ENCODE data around the gene TBC1D22A.
A peak's percentile ranks its signal among the peaks of the same experiment; 100 is the strongest.

TBC1D22A gene

DNA sequence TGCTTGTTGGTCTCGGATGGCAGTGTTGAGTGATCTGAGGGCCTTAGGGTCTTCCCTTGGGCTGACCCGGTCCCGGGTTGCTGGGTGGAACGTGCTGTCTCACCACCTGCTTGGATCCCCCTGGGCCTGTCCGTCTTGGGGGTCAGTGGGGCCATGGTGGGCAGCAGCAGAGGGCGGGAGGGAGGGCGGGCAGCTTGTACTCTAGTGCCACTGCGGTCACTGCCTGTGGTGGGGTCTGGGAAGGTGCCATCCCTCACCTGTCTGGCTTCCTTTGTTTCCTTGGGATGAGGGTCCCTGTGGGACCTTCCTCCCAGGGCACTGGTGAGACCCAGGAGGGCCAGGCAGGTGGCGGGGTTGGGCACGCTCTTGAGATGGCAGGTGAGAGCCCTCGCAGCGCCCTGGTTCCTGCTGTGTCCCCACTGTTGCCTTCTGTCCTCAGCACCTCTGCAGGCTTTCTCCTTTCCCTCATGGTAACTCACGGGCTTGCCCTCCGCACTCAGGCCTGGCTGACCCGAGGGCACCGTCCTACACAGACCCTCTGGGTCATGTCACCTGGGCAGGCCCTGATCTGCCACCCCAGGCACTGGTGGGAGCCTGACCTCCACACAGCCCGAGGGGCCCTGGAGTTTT lies 34.2 kb downstream of the TBC1D22A start:
- no peak for DNase-seq

DNA sequence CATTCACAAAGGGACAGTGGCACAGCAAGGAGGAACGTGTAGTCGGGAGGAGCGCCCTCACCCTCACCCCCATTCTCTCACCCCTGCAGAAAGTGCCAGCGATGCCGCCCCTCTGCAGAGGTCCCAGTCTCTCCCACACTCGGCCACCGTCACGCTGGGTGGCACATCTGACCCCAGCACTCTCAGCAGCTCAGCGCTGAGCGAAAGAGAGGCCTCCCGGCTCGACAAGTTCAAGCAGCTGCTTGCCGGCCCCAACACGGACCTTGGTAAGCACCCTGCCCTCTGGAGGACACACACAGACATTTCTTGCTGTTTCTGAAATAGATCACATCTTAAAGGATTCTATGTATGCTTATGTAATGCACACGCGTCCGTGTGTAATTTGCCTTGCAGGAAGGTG lies 34.9 kb downstream of the TBC1D22A start:
- no peak for DNase-seq

DNA sequence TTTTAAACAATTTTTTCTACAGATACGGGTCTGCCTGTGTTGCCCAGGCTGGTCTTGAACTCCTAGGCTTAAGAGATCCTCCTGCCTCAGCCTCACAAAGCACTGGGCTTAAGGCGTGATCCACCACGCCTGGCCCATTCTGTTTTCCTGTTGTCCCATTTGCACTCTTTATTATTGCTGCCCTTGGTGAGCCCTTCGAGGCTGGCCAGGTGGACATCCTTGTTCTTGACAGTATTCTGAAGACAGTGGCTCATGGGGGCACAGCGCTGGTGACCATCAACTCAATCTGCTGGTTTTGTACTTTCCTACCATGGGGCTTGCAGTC lies 35.6 kb downstream of the TBC1D22A start:
- DNase-seq, result no peak

DNA sequence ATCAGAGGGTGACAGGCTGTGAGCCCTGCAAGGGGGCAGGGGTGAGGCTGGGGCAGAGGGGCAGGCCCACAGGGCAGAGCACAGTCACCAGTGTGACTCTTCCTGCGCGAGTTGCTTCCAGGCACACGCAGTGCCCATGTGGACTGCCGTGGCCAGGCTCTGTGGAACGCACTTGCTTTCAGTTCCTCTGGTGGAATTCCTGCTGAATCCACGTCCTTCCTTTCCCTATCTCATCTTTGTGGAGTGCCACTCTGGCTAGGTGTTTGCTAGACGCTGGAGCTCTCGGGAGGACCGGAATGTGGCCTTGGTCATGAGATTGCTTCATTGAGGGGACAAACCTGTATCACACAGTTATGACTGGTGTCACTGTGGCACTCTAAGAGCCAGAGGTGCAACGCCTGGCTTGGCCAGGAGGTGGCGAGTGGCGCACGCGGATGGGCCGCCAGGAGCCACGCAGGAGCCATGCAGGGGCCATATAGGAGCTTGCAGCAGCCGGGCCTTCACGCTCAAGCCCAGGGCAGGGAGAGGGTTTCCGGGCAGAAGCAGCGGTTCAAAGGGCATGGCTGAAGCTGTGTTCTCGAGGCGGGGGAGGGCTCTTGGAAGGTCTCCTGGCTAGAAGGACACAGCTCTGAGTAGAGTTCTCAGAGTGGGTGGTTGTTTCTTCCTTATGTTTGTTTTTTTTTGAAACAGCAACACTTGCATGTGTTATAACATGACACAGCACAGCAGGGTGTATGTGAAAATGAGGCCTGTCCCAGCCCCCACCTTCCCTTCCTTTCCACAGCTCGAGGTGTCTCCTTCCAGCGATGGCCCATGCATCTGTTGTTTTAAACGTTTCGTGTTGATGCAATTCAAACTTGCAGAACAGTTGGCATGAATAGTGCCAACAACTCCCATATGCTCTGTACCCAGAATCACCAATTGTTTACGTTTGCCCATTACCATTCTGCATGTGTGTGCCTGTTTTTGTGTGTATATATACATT lies 36.2 kb downstream of the TBC1D22A start:
- DNase-seq, result peak in 1 of 2 donors; percentile 76

DNA sequence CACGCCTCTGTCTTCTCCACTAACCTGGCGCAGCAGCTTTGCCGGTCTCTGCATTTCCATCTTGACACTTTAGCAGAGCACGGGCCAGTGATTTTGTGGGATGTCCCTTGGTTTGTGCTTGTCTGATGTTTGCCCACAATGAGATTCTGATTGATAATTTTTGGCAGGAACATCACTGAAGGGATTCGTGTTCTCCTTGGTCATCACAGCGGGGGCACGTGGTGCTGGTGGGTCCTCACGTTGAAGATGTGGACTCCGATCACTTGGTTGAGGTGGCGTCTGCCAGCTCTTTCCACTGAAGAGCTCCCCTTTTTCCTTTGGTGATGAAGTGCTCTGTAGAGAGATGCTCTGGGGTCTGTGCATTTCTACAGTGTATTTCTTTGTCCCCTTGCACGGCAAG lies 37.2 kb downstream of the TBC1D22A start:
- no peak for DNase-seq

DNA sequence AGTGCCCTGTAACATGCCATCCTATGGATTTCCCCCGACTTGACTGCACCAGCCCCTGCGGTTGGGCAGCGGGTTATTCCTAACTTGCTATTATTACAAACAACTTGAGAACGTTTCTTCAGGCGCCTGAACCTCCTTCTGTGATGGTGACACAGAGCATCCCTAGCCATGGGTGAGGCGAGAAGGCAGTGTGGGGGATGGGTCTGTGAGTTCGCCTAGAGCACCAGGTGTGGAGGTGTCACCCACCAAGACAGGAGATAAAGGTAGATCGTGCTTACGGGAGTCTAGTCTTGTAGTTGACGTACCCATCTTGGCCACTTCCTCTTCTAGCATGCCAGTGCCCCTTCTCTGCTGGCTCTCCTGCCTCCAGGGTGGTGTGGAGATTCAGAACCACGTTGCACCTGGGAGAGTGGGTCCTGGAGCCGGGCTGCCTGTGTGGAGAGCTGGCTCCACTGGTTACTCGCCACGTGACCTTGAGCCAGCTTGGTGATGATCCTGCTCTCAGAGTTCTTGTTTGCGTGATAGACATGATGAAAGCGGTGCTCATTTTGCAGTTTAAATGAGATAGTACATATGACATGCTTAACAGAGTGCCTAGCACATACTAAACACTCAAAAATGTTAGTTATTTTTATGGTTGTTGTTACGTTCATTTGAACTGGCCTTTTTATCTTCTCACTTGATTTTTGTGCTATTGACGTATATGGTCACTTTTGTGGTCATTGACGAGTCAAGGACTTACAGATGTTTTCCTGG lies 37.8 kb downstream of the TBC1D22A start:
- no peak for DNase-seq

DNA sequence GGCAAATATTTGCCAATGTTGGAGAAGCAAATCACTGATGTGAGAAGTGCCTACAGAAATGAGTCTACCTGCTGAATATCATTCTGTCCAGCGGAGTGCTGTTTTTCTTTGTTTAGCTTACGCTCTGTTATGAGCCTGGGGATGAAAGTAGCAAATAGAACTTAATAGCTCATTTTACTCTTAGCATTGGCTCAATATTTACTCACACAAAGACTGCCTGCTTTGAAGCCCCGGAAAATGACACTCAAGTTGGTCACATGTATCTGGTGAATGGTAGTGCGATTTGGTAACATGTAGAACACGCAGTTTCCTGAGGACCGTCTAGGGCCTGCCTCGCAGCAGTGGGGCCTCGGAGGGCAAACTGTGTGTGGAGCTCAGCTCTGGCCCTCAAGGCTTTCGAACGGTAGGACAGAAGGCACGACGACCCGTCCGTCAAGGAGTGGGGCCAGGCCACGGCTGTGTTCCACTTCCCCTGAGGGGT lies 38.9 kb downstream of the TBC1D22A start:
- no peak for DNase-seq

DNA sequence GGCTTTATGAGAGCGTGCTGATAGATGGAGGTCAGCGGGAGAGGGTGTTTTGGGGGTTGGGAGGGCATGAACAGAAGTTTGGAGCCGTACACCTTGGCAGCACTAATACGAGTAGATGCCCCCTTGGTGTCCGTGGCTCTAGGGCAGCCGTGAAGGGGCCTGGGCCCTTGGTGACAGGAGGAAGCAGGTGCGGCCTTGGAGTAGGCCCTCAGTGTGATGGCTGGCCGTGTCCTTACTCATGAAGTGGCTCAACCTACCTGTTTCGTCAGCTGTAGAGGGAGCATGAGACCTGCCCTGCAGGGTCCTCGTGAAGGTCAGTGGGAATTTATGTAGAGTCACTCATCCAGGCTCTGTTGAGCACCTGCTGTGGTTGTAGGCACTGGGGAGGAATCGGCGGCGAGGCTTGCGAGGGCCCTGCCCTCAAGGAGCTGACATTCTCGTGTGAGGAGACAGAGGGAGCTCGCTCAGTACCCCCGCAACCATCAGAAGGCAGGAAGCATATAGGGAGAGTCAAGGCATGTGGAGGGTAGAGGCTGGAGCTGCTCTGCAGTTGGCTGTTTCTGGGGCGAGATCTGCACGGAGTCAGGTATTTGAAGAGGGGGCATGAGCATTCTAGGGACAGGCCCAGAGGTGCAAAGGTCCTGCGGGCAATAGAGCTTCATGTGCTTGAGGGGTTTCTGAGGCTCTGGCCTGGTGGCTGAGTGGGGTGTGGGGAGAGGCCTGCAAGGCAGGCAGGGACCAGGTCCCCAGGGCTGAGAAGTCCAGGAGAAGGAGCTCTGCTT lies 39.6 kb downstream of the TBC1D22A start:
- DNase-seq, result no peak

DNA sequence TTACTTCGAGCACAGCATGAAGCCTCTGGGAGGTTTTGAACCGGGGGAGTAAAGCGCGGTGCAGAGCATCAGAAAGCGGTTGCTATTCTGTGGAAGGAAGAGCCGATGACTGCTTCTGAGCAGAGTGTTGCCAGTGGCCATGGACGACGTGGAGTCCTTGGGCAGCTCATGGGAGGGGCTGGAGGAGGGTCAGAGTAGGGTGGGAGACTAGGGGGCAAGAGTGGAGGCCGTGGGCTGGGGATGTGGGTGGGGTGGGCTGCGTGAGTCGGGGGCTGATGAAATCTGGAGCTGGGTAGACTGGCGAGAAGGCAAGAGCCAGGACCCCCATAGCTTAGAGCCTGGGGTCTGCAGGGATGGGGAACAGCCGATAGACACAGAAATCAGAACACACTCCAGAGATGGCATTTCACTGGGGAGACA lies 40.2 kb downstream of the TBC1D22A start:
- no peak for DNase-seq

DNA sequence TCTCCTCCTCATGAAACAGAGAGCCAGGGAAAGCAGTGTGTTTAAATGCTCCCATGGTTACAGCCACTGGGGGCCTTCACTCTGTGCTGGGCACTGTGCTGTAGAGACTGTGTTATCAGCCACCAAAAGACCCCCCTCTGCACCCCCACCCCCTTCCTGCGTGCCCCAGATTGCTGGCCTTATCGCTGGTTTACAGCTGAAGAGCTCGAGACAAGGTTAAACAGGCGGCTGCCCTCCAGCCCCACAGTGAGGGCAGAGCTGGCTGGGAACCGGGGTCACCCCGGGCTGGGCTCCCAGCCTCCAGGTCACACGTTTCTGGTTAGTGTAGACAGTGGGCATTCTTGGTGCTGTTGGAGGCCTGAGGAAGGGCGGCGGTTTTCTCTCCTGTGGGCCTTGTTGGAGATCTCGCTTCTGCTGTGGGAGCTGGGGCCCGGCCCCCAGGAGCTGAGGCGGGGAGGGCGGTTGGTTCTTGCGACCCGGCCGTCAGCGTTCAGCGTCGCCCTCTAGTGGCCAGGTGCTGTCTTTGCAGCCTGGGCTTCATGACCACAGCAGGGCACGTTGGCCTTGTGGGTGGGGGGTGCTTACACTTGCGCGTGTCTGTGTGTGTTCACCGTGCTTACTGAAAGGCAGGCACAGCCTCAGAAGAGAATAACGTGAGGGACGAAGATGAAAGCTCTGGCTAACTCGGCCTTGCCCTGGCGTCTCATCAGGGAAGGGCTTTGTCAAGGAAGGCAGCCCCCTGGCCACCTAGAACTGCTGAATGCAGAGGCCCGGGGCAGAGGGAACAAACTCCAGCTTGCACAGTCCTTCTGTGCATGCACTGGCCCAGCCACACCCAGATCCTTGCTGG lies 40.8 kb downstream of the TBC1D22A start:
- no peak for DNase-seq

DNA sequence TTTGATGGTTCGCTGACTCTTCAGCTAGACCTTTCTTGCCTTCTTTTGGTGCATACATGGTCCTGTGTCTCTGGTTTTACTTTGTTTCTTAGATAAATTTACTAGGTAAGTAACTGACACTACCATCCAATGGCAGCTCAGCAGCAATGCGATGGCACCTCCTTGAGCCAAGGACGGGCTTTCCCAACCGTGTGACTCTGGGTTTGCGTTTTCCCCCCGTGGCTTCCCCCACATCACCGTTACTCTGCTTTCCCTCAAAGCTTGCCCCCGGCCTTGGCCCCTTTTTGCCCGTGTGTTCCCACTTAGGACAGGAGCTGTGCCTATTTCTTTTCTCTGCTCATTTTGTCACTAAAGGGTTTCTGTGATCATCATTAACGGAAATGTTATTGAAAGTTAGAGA lies 41.5 kb downstream of the TBC1D22A start:
- no peak for DNase-seq

DNA sequence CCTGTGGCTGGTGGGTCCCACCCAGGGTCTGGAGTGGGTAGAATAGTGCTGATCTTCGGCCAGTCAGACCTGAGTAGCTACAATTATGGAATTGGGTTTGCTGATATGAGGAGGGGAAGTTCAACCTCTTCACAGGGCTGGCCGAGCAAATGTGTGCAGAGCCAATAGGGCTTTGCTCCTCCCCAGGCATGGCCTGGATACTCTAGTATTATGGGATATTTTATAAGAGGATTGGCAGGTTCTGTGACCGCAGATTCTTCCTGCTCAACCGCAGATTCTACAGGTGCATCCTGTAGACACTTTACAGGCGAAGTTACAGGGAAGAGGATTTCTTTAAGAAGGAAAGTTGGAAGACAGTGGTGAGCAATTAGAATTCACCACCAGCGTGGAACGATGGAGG lies 44.3 kb downstream of the TBC1D22A start:
- no peak for DNase-seq

DNA sequence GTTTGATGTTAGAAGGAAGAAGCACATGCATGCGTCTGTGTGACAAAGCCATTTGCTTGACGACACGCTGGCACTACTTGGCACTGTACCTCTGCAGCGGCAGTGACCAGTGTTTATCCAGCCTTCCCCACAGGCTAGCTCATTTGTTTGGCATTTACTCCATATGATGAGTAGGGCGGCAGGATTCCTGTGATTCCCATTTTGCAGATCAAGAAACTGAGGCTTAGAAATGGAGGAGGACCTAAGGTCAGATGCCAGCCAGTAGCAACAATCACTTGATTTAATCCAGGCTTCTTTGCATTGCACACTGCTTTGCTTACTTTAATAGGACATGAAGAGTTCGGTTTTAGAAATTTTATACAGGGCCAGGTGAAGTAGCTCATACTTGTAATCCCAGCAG lies 45.0 kb downstream of the TBC1D22A start:
- no peak for DNase-seq

DNA sequence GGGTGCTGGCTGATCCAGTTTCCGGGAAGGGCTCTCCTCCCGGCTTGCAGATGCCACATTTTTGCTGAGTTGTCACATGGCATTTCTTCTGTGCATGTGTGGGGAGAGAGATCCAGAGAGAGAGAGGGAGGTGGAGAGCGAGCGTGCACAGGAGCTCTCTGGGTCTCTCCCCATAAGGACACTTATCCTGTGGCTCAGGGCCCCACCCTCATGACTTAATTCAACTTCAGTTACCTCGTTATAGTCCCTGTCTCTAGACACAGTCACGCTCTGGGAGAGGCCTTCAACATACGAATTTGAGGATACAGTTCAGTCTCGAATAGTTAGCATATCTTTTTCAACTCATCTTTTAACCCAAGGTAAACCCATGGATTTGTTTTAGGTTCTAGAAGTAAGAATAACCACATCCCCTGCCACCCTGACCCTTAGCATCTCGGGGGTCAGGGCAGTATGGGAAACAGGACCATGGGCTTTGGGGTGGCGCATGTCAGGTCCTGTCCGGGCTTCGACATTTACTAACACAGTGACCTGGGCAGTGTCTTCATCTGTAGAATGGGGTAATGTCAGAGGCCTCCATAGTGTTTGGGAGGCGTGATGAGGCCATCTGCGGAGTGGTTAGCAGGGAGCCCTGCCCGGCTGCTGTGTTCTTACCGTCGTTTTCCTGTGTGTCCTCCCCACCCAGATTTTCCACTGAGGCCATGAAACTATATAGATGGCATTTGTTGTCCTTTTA lies 46.9 kb downstream of the TBC1D22A start:
- DNase-seq, result no peak

DNA sequence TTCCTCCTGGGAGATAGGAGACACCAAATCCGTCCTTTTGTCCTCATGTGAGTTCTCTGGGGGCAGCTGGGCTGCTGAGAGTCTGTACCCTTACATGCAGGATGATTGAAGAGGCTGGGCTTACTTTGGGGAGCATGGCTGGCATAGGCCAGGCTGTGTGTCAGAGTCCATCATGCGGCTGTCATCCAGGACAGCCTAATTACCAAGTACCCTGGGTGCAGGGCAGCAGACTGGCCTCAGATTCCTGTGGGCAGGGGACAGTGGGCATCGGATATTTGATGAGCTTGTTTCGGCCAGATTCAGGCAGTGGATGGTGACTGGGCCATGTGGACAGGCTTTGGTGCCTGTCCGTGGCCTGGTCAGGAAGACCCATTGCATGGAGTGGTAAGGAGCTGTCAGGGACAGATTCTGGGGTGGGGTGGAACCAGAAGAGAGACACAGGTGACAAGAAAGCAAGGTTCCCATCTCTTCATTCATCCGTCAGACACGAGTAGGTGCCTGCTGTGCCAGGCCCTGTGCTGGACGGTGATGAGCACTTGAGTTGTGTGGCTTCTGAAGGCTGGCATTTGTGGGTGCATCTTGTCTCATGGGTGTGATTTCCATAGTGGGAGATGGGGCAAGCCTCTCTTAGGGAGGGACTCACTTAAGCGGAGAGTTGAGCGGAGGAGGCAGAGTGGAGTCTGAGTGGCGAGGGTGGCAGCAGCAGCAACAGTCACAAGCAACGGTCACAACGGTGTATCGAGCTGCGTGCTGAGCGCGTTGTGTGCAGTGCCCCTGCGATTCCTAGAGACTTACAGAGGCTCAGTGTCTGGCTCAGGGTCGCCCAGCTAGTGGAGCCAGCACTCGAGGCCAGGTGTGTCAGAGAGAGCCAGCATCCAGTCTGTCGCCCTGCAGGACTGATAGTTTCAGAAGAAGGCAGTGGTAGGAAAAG lies 48.7 kb downstream of the TBC1D22A start:
- DNase-seq, result no peak

DNA sequence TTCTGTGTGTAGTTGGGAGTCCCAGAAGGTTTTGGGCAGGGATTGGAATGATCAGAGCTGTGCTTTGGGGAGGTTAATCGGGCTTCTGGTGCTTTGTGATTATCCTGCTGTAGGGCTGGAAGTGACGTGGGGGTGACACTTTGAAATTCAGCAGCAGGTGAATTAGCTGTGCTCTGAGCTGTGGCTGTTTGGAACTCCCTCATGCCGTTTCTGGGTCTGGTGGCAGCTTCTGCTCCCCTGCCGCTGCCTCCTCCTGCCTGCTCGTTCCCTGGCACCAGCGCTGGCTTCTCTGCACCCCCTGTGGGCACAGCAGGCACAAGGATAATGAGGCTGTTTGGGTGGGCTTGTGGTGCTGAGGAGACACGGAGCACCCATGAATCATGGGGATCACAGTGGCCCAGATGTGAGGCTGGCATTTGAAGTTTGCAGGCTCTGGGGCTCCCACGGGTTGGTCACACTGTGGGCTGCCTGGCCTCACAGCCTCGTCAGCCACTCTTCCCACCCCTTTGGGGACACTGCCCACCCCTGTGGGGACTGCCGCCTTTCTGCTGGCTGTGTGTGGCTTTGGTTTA lies 49.7 kb downstream of the TBC1D22A start:
- DNase-seq, result no peak

DNA sequence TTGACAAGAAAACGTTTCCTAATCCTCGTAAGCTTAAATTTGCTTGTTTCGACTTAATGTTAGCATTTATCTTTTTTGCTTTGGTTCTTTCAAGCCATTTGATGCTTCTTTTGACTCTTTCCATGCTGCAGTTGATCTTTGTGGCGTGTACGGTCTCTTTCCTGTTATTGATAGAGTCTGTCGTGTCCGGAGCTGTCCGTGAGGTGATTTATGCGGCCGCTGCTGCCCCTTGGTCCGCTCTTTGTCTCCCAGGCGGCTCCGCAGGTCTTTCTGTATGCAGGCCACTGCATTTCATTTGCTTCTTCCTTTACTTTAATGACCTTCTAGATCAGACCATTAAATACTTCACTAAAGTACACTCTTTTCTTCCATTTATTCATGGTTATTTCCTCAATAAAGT lies 50.3 kb downstream of the TBC1D22A start:
- DNase-seq, result no peak

DNA sequence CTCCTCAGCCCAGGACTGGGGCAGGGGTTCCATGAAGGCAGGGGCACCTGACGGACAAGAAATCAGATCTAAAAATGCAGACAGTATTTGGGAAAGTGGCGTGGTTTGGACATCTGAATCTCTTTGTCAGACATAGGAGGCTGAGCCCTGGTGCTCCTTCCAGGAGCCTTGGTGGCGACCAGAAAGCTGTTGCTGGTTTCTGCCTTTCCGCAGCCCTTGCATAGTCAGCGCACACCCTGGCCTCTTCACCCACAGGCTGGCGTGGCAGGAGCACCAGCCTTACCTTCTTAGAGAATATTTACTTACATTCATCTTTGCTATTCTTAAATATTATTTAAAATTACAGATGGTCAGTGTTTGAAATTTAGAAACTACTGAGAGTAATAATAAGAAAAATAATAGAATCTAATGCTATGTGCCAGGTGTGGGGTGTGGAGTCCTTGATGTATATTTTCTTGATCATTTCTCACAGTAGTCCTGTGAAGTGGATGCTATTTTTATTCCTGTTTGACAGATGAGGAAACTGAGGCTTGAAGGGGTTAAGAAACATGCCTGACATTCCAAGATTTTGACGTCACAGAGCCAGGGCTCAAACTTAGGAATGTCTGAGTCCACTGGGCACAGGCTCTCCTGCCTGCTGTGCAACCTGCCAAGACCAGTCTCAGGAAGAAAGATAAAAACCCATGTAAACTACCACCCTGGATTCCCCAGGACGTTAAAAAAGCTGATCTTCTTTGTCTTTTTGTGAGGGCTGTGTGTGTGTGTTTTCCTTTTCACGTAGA lies 51.6 kb downstream of the TBC1D22A start:
- DNase-seq, result no peak

DNA sequence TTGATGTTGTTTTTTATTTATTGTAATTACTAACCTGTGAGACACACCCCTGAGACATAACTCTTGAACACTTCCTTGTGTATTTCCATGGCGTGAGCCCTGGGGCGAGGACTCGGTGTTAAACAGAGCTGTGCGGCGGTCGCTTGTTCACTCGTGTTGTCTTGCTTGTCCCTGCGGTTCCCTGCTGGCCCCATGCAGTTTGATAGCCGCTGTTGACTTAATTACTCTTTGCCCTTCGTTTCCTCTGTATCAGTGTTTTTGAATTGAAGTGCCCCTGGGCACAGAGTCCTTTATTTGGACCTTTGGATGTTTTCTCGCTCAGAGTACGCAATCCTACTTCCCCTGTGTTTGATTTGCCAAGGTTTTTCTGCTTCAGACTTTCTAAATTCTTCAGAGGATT lies 52.7 kb downstream of the TBC1D22A start:
- DNase-seq, result no peak

All from hippocampal formation (tissue), 2 donors.